Endothelial cell of umbilical vein (primary cell): ENCODE data around the gene SPINK4. TPM values are rescaled to one million over a fixed set of nuclear protein-coding genes. Genes with fewer than 3 reads are reported as not detected.

ENCODE experiments used
- BruUV-seq: library from RNA; stranded (reverse); fragments of 400-500 nt; replicated peaks from 2 replicates; lab custom pipeline; 2021; lab: Mats Ljungman, UMichigan
- CTCF ChIA-PET: fragments of 300-600, 350-600 bp; sonication (Branson Sonifier 250); formaldehyde crosslinking; loops from one replicate; lab custom pipeline; 2021; ENCODE audit warnings: antibody characterized with exemption, inconsistent platforms; lab: Charles Lee
- POLR2A ChIA-PET: fragments of 300-600, 350-600 bp; sonication (Branson Sonifier 250); formaldehyde crosslinking; loops from one replicate; lab custom pipeline; 2021; ENCODE audit warnings: antibody characterized with exemption, inconsistent platforms; lab: Charles Lee
- DNase-seq: peaks from one replicate; pipeline ENCODE4 v3.0.0-alpha.2; 2011; ENCODE audit warnings: low read depth, low spot score
- FAIRE-seq: peaks from 2 replicates; lab custom pipeline; 2011; peaks lifted over from hg19 to GRCh38; lab: Jason Lieb, UNC
- H2AFZ ChIP-seq: 2 replicates; pipeline ENCODE4 v1.6.0; 2012; ENCODE audit warnings: low read depth, low read length, control low read depth, inconsistent platforms
- H3K27ac ChIP-seq: 2 replicates; pipeline ENCODE4 v1.5.1; 2011; ENCODE audit warnings: low read depth, mild to moderate bottlenecking, control low read depth, low read length, moderate library complexity; ENCODE audit not compliant: insufficient read depth
- H3K27me3 ChIP-seq, 2 experiments: 2 replicates each; pipeline versions ENCODE4 v1.6.0 to v1.6.1; 2011; ENCODE audit warnings: low read length in 2 of 2, mixed read lengths in 1 of 2; ENCODE audit not compliant: control insufficient read depth in 2 of 2, insufficient read depth in 2 of 2
- H3K36me3 ChIP-seq, 2 experiments: 2 replicates in 1 of 2; 3 replicates in 1 of 2; pipeline ENCODE4 v1.5.1; 2011; ENCODE audit warnings: low read length in 2 of 2, mild to moderate bottlenecking in 1 of 2, moderate library complexity in 1 of 2; ENCODE audit not compliant: control insufficient read depth in 2 of 2, insufficient read depth in 2 of 2; ENCODE audit errors: extremely low read depth in 1 of 2
- H3K4me1 ChIP-seq: 3 replicates; pipeline ENCODE4 v1.5.1; 2011; ENCODE audit warnings: mild to moderate bottlenecking, low read length; ENCODE audit not compliant: control insufficient read depth, insufficient read depth; ENCODE audit errors: extremely low read depth
- H3K4me2 ChIP-seq: 2 replicates; pipeline ENCODE4 v1.6.1; 2011; ENCODE audit warnings: low read length, control low read depth, mixed read lengths; ENCODE audit not compliant: insufficient read depth
- H3K4me3 ChIP-seq, 3 experiments: fragments of 200-600 bp in 1 of 3; sonication (generic), shearing (Covaris generic) in 1 of 3; replicated peaks in 1 of 3; 2 replicates each; pipeline ENCODE4 v1.5.1; 2011 to 2016; ENCODE audit warnings: control low read depth in 3 of 3, low read length in 3 of 3, mild to moderate bottlenecking in 2 of 3, inconsistent platforms in 1 of 3, low read depth in 1 of 3, moderate library complexity in 1 of 3; ENCODE audit not compliant: insufficient read depth in 1 of 3
- H3K79me2 ChIP-seq: 2 replicates; pipeline ENCODE4 v1.6.0; 2012; ENCODE audit warnings: low read length, inconsistent platforms; ENCODE audit not compliant: control insufficient read depth, insufficient read depth
- H3K9ac ChIP-seq: replicated peaks from 2 replicates; pipeline ENCODE3; 2011; ENCODE audit warnings: low read length, control low read depth; ENCODE audit not compliant: insufficient read depth; ENCODE audit errors: extremely low read depth
- H3K9me1 ChIP-seq: replicated peaks from 3 replicates; pipeline ENCODE4 v1.6.0; 2011; ENCODE audit warnings: mild to moderate bottlenecking, low read length; ENCODE audit not compliant: control insufficient read depth, insufficient read depth; ENCODE audit errors: extremely low read depth
- H3K9me3 ChIP-seq: replicated peaks from 2 replicates; pipeline ENCODE4 v1.5.1; 2012; ENCODE audit warnings: low read length, inconsistent platforms; ENCODE audit not compliant: control insufficient read depth, insufficient read depth
- H4K20me1 ChIP-seq: replicated peaks from 2 replicates; pipeline ENCODE3; 2011; ENCODE audit warnings: mild to moderate bottlenecking, low read length; ENCODE audit not compliant: control insufficient read depth, insufficient read depth; ENCODE audit errors: extremely low read depth
- CTCF ChIP-seq, 2 donors: IDR thresholded peaks; 1 replicate in 1 of 2; 2 replicates in 1 of 2; pipeline ENCODE4 v1.5.1; 2011; ENCODE audit warnings: low read length in 2 of 2, mild to moderate bottlenecking in 2 of 2, moderate library complexity in 2 of 2, control low read depth in 1 of 2, inconsistent platforms in 1 of 2, low read depth in 1 of 2; ENCODE audit not compliant: insufficient read depth in 1 of 2; ENCODE audit errors: extremely low read depth in 1 of 2
- GATA2 ChIP-seq: IDR thresholded peaks from 2 replicates; pipeline ENCODE4 v1.7.0; 2011; ENCODE audit warnings: low read depth, mild to moderate bottlenecking, moderate library complexity, mixed read lengths, low read length; ENCODE audit not compliant: insufficient read length, insufficient read depth
- JUN ChIP-seq: IDR thresholded peaks from 2 replicates; pipeline ENCODE4 v1.6.1; 2011; ENCODE audit warnings: borderline replicate concordance, low read depth; ENCODE audit not compliant: insufficient read length, insufficient read depth
- MAX ChIP-seq: IDR thresholded peaks from 2 replicates; pipeline ENCODE4 v1.6.1; 2011; ENCODE audit not compliant: insufficient read depth, insufficient read length
- POLR2A ChIP-seq: IDR thresholded peaks from 2 replicates; pipeline ENCODE4 v1.6.1; 2012; ENCODE audit warnings: low read depth, mild to moderate bottlenecking, control low read depth, low read length
- POLR2AphosphoS5 ChIP-seq: IDR thresholded peaks from 2 replicates; pipeline ENCODE4 v1.6.1; 2012; ENCODE audit warnings: low read depth, mild to moderate bottlenecking, control low read depth, low read length, moderate library complexity; ENCODE audit not compliant: insufficient read depth
- dilution Hi-C: fragments of 300-500 bp; cut with MboI; formaldehyde crosslinking; loops from one replicate; pipeline ENCODE4 v1.15.0; 2019; ENCODE audit warnings: low sequenced_read_pairs; ENCODE audit not compliant: extremely low pct_ligation_motif_present
- intact Hi-C: fragments of 100-400 bp; cut with micrococcal nuclease; formaldehyde crosslinking; loops from one replicate; pipeline ENCODE4 v1.10.0; 2022
- polyA plus RNA-seq, 4 experiments: library from polyadenylated mRNA; depleted of rRNA in 3 of 4; stranded (reverse) in 3 of 4; unstranded in 1 of 4; fragments of >200 nt; gene quantifications; 2 replicates each; pipeline versions ENCODE4 v1.2.1 to v1.2.3, GENCODE V29; 2011 to 2012; ENCODE audit warnings: missing spikeins in 1 of 4
- total RNA-seq: library from RNA; stranded (reverse); gene quantifications from 2 replicates; pipeline ENCODE4 v1.2.3, GENCODE V29; 2021

SPINK4 gene
- total and polyA plus RNA-seq, 2 donors (not counting 3 experiments of a cell fraction or from before 2014, with no cell fraction given) = not detected

GRCh38 chr9:33257276-33257675, 17.3 kb downstream of the SPINK4 start:
- DNase-seq (no peak), FAIRE-seq (no peak)
- POLR2A ChIA-PET = no interaction called here
- intact Hi-C loops (no loop called here), dilution Hi-C loops (no loop called here)
- Histone ChIP-seq H3K36me3 (peaks cover 49 to 57% of the 10 kb centered on the region in 2 experiments), H3K9ac (no peak overlapping the region), H3K27me3 (no peaks in the 10 kb centered on the region), H3K4me3 (no peak overlapping the region), H3K9me3 (no peaks in the 10 kb centered on the region), H4K20me1 (no peaks in the 10 kb centered on the region), H3K79me2 (peaks cover 6% of the 10 kb centered on the region), H3K27ac (no peak overlapping the region), H2AFZ (no peak overlapping the region), H3K9me1 (no peaks in the 10 kb centered on the region), H3K4me2 (no peak overlapping the region), H3K4me1 (no peaks in the 10 kb centered on the region)
- CTCF ChIA-PET = interaction anchor here (1.1 kb wide), 1 partner anchor 223 kb away, joined by 3 read pairs; no protein-coding TSS in a partner anchor
- no TSS peak for BruUV-seq
- TF ChIP-seq POLR2A (no peak), MAX (no peak), CTCF (IDR thresholded peaks at IDR 0.05; ENCODE audit: extremely low read depth in 1 of 2, insufficient read depth in 1 of 2, low read depth in 1 of 2, low read length in 2 of 2) (no peak)

DNA sequence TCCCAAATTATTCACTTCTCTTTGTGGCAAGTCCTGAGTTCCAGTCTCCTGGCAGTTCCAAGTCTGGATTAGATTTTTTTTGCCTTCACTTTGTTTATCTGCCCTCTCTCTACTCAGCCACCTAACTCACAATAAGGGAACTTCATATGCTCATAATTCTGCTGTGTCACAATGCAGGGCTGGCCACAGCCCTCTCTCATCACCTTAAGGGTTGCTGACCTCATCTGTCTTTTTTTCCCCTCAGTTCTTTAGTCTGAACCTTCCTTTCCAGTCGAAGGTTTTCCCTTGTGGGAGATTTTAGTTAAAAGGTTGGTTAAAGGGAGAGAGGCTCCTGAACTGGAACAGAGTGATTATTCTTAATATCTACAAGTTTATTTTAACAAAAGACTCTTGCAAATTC, 20.4 kb downstream of the SPINK4 start:
- peaks cover 30 to 43% of the 10 kb centered on the region in 2 experiments for H3K36me3 ChIP-seq

More for the DNA sequence above, 20.4 kb downstream of the SPINK4 start:
- FAIRE-seq (no peak), DNase-seq (no peak)
- H3K9me3 ChIP-seq = no peaks in the 10 kb centered on the region
- H3K4me1 ChIP-seq = peaks cover 9% of the 10 kb centered on the region
- POLR2A ChIA-PET = no interaction called here
- intact Hi-C loops = loop anchor here (5.0 kb wide), 1 partner anchor 212 kb away; the partner anchor contains the start of gene NOL6
- H3K27ac ChIP-seq = no peak overlapping the region
- H3K4me2 ChIP-seq = no peak overlapping the region
- H3K79me2 ChIP-seq = peaks cover 28% of the 10 kb centered on the region
- CTCF ChIA-PET = no interaction called here
- no peak overlapping the region for H2AFZ ChIP-seq
- dilution Hi-C loops = no loop called here
- no peaks in the 10 kb centered on the region for H3K27me3 ChIP-seq
- no peak overlapping the region for H3K4me3 ChIP-seq
- no peak for TF ChIP-seq POLR2A
- TF ChIP-seq JUN = no peak
- TF ChIP-seq GATA2 = no peak
- TF ChIP-seq CTCF (IDR thresholded peaks at IDR 0.05; ENCODE audit: extremely low read depth in 1 of 2, insufficient read depth in 1 of 2, low read depth in 1 of 2, low read length in 2 of 2) = no peak
- no peak for TF ChIP-seq POLR2AphosphoS5
- no peaks in the 10 kb centered on the region for H4K20me1 ChIP-seq
- H3K9ac ChIP-seq = no peak overlapping the region
- no peaks in the 10 kb centered on the region for H3K9me1 ChIP-seq
- BruUV-seq = no TSS peak
